ENCODE results near the gene SMAD3.

Gene SMAD3

GRCh38 chr15:67142767-67143100 lies 77.3 kb downstream of the SMAD3 start:
- TF ChIP-seq, protein P1, sequence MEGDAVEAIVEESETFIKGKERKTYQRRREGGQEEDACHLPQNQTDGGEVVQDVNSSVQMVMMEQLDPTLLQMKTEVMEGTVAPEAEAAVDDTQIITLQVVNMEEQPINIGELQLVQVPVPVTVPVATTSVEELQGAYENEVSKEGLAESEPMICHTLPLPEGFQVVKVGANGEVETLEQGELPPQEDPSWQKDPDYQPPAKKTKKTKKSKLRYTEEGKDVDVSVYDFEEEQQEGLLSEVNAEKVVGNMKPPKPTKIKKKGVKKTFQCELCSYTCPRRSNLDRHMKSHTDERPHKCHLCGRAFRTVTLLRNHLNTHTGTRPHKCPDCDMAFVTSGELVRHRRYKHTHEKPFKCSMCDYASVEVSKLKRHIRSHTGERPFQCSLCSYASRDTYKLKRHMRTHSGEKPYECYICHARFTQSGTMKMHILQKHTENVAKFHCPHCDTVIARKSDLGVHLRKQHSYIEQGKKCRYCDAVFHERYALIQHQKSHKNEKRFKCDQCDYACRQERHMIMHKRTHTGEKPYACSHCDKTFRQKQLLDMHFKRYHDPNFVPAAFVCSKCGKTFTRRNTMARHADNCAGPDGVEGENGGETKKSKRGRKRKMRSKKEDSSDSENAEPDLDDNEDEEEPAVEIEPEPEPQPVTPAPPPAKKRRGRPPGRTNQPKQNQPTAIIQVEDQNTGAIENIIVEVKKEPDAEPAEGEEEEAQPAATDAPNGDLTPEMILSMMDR (conservative IDR thresholded peaks at IDR 0.05), result no peak
- no peak overlapping the region for H3K27ac ChIP-seq

- TF ChIP-seq, protein P1 (conservative IDR thresholded peaks at IDR 0.05), result no peak
- H3K27ac ChIP-seq, result no peak overlapping the region
Measured at GRCh38 chr15:67143646-67144045, 78.2 kb downstream of the SMAD3 start.

DNA sequence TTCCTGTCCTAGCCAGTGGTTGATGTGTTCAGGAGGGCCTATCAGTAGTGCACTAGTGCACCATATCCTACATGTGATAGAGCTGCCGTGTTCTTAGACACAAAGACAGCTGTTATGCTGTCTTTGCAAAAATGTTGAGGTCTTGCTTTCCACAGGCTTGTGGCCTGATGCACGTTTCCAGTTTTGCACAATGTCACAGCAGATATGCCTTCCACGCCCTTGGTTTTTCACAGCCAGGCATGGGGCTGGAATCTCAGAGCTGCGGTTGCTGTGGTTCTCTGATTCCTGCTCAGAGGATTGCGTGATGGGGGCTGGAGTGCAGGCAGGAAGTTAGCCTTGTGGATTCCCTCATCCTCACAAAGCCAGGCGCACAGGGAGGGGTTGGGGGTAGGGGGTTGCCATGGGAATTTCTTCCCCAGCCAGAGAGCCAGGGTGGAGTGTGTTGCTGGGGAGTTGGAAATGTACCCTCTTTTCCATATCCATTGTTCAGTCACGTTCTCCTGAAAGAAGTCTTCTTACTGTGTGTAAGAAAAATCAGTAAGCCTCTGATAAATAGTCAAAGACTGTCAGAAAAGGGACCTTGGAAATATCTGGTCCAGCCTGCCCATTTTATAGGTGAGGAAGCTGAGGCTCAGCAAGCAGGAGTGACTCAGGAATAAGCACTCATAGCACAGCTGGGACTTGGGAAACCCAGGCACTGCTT lies 79.4 kb downstream of the SMAD3 start:
- TF ChIP-seq, protein P1 (conservative IDR thresholded peaks at IDR 0.05), result no peak
- peak overlapping the region; percentile 91 for H3K27ac ChIP-seq

DNA sequence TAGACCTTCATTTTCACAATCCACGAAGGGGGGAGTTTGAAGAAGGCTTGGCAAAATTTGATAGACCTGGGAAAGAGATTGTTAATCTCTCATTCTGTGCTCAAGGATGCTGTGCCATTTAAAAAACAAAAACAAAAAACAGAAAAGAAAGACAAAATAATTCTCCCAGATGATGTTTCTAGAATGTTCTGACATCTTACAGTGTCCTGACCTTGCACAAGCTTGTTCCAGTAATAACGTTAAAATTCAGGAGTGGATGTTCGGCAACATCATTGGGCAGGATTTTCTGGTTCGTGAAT lies 79.9 kb downstream of the SMAD3 start:
- H3K27ac ChIP-seq, result peak overlapping the region; percentile 91
- TF ChIP-seq, protein P1 (conservative IDR thresholded peaks at IDR 0.05), result no peak

GRCh38 chr15:67145710-67146109 lies 80.3 kb downstream of the SMAD3 start:
- peak overlapping the region; percentile 91 for H3K27ac ChIP-seq

GRCh38 chr15:67146234-67146633 lies 80.8 kb downstream of the SMAD3 start:
- H3K27ac ChIP-seq, result peak overlapping the region; percentile 91

More at GRCh38 chr15:67145710-67146109, 80.3 kb downstream of the SMAD3 start:
- TF ChIP-seq, protein P1 (conservative IDR thresholded peaks at IDR 0.05), result no peak

GRCh38 chr15:67146875-67147381 lies 81.5 kb downstream of the SMAD3 start:
- H3K27ac ChIP-seq, result peak overlapping the region; percentile 91
- TF ChIP-seq, protein P1 (conservative IDR thresholded peaks at IDR 0.05), result no peak

More at GRCh38 chr15:67146234-67146633, 80.8 kb downstream of the SMAD3 start:
- TF ChIP-seq, protein P1 (conservative IDR thresholded peaks at IDR 0.05), result no peak

Measured in VCaP (cell line).